Caco-2 (cell line): ENCODE data around the gene ZNF165. TPM values are rescaled to one million over a fixed set of nuclear protein-coding genes. Genes with fewer than 3 reads are reported as not detected.

Experiments used
- BruUV-seq: library from RNA; stranded (reverse); fragments of 400-500 nt; replicated peaks from 2 replicates; lab custom pipeline; 2021; lab: Mats Ljungman, UMichigan
- CTCF ChIA-PET: fragments of 300-600 bp; sonication (Branson Sonifier 250); formaldehyde crosslinking; loops from one replicate; lab custom pipeline; 2022; ENCODE audit warnings: antibody characterized with exemption; lab: Charles Lee
- POLR2A ChIA-PET: fragments of 300-600 bp; sonication (Branson Sonifier 250); formaldehyde crosslinking; loops from one replicate; lab custom pipeline; 2022; ENCODE audit warnings: antibody characterized with exemption; lab: Charles Lee
- DNase-seq, 2 experiments: peaks; one replicate each; pipeline versions ENCODE4 v3.0.0 to v3.0.0-alpha.2; 2020 to 2022
- H3K27me3 ChIP-seq: replicated peaks from 2 replicates; pipeline ENCODE4 v1.6.0; 2011; ENCODE audit warnings: low read length; ENCODE audit not compliant: control insufficient read depth, insufficient read depth
- H3K36me3 ChIP-seq: 2 replicates; pipeline ENCODE4 v1.5.1; 2011; ENCODE audit warnings: low read length; ENCODE audit not compliant: control insufficient read depth, insufficient read depth
- H3K4me1 ChIP-seq: fragments of 250-450 bp; sonication (Bioruptor Pico); 2 replicates; pipeline ENCODE4 v1.5.1; 2020; ENCODE audit warnings: mild to moderate bottlenecking
- H3K4me3 ChIP-seq: 2 replicates; pipeline ENCODE4 v1.5.1; 2011; ENCODE audit warnings: low read depth, mild to moderate bottlenecking, control low read depth, low read length
- H3K9me3 ChIP-seq: fragments of 250-450 bp; sonication (Bioruptor Pico); 2 replicates; pipeline ENCODE4 v1.5.1; 2020; ENCODE audit warnings: mild to moderate bottlenecking, moderate library complexity
- H3K27ac Mint-ChIP-seq: one replicate; pipeline ENCODE4 v1.8.0; 2022; ENCODE audit warnings: mixed read lengths; ENCODE audit not compliant: unreplicated experiment
- H3K27me3 Mint-ChIP-seq: one replicate; pipeline ENCODE4 v1.8.0; 2022; ENCODE audit warnings: mixed read lengths; ENCODE audit not compliant: insufficient read depth, unreplicated experiment
- H3K36me3 Mint-ChIP-seq: one replicate; pipeline ENCODE4 v1.8.0; 2022; ENCODE audit warnings: mild to moderate bottlenecking, mixed read lengths; ENCODE audit not compliant: insufficient read depth, unreplicated experiment
- H3K4me1 Mint-ChIP-seq: one replicate; pipeline ENCODE4 v1.8.0; 2022; ENCODE audit warnings: low read depth, mixed read lengths; ENCODE audit not compliant: unreplicated experiment
- H3K4me3 Mint-ChIP-seq: one replicate; pipeline ENCODE4 v1.8.0; 2022; ENCODE audit warnings: mild to moderate bottlenecking, moderate library complexity, mixed read lengths; ENCODE audit not compliant: unreplicated experiment
- H3K9me3 Mint-ChIP-seq: one replicate; pipeline ENCODE4 v1.8.0; 2022; ENCODE audit warnings: mixed read lengths; ENCODE audit not compliant: unreplicated experiment
- intact Hi-C: fragments of 100-400 bp; cut with micrococcal nuclease; formaldehyde crosslinking; loops from one replicate; pipeline ENCODE4 v1.10.0; 2022; ENCODE audit not compliant: unreplicated experiment
- total RNA-seq: library from RNA; stranded (reverse); gene quantifications from 2 replicates; pipeline ENCODE4 v1.2.3, GENCODE V29; 2022
- TF ChIP-seq, protein P1 (sequence below), 2 experiments: fragments of 200-600 bp in 1 of 2; IDR thresholded peaks; 1 replicate in 1 of 2; 2 replicates in 1 of 2; pipeline versions ENCODE4 v1.5.1 to v1.8.0; 2011 to 2022; ENCODE audit warnings: antibody characterized with exemption in 1 of 2, control low read depth in 1 of 2, inconsistent platforms in 1 of 2, low read depth in 1 of 2, low read length in 1 of 2, mild to moderate bottlenecking in 1 of 2, moderate library complexity in 1 of 2; ENCODE audit not compliant: insufficient read depth in 1 of 2, severe bottlenecking in 1 of 2, unreplicated experiment in 1 of 2

ZNF165 gene
- total RNA-seq, 1 experiment from 2014 or later, result 9.2 TPM

DNA sequence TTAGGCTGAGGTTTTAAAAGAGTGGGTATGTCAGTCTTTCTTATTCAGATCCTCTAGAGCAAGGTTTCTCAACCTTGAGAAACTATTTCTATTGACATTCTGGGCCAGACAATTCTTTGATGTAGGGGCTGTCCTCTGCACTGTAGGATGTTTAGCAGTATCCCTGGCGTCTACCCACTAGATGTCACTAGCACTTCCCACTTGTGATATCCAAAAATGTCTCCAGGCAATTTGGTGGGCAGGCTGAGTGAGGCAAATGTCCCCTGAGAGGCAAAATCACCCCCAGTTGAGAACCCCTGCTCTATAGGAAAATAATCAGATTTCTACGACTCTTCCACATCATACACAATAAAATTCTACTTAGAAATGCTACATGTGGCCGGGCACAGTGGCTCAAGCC is 53.6 kb downstream of the ZNF165 start:
- Mint-ChIP-seq H3K27ac (no peak overlapping the region), H3K4me3 (no peak overlapping the region), H3K36me3 (peaks cover 12% of the 10 kb centered on the region), H3K9me3 (no peaks in the 10 kb centered on the region), H3K27me3 (no peaks in the 10 kb centered on the region), H3K4me1 (peaks cover 13% of the 10 kb centered on the region)
- intact Hi-C loops, result loop anchor here (1.0 kb wide), 2 partner anchors 222 to 249 kb away; no protein-coding TSS in a partner anchor
- H3K4me1 ChIP-seq, result peaks cover 6% of the 10 kb centered on the region; the same call in 1 of the 2 replicates
- BruUV-seq, result no TSS peak
- H3K36me3 ChIP-seq, result no peaks in the 10 kb centered on the region
- ChIA-PET CTCF (no interaction called here), POLR2A (no interaction called here)
- H3K27me3 ChIP-seq, result no peaks in the 10 kb centered on the region
- no peak overlapping the region for H3K4me3 ChIP-seq
- TF ChIP-seq, protein P1, sequence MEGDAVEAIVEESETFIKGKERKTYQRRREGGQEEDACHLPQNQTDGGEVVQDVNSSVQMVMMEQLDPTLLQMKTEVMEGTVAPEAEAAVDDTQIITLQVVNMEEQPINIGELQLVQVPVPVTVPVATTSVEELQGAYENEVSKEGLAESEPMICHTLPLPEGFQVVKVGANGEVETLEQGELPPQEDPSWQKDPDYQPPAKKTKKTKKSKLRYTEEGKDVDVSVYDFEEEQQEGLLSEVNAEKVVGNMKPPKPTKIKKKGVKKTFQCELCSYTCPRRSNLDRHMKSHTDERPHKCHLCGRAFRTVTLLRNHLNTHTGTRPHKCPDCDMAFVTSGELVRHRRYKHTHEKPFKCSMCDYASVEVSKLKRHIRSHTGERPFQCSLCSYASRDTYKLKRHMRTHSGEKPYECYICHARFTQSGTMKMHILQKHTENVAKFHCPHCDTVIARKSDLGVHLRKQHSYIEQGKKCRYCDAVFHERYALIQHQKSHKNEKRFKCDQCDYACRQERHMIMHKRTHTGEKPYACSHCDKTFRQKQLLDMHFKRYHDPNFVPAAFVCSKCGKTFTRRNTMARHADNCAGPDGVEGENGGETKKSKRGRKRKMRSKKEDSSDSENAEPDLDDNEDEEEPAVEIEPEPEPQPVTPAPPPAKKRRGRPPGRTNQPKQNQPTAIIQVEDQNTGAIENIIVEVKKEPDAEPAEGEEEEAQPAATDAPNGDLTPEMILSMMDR (IDR thresholded peaks at IDR 0.05; ENCODE audit: insufficient read depth in 1 of 2, low read depth in 1 of 2, low read length in 1 of 2, severe bottlenecking in 1 of 2, unreplicated experiment in 1 of 2), result peak; percentile 31 to 50
- peak in 1 of 2 experiments; percentile 42 for DNase-seq
- H3K9me3 ChIP-seq, result no peaks in the 10 kb centered on the region

DNA sequence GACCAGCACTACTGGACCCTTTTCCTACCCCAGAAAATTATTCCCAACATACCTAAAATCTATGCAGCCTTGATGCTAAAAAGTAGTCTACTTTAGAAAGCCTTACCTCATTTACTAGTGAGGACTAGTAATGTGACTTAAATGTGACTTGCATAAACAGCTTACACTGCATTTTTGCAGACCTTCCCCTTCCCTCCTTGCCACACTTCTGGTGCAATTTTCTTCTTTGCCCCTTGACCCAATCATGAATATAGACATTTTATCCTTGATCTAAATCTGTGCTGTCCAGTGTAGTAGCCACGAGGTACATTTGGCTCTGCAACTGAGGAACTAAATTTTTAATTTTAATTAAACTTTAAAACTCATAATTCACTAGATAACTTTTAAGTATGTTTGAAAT is 54.3 kb downstream of the ZNF165 start:
- peaks cover 12% of the 10 kb centered on the region for H3K36me3 Mint-ChIP-seq
- POLR2A ChIA-PET, result no interaction called here
- CTCF ChIA-PET, result no interaction called here
- no peaks in the 10 kb centered on the region for H3K9me3 Mint-ChIP-seq
- no peaks in the 10 kb centered on the region for H3K9me3 ChIP-seq
- H3K4me1 ChIP-seq, result peaks cover 6% of the 10 kb centered on the region; the same call in 1 of the 2 replicates
- no peaks in the 10 kb centered on the region for H3K27me3 Mint-ChIP-seq
- H3K27ac Mint-ChIP-seq, result no peak overlapping the region
- intact Hi-C loops, result loop anchor here (1.0 kb wide), 2 partner anchors 222 to 249 kb away; no protein-coding TSS in a partner anchor
- H3K4me3 Mint-ChIP-seq, result no peak overlapping the region
- TF ChIP-seq, protein P1 (IDR thresholded peaks at IDR 0.05; ENCODE audit: insufficient read depth in 1 of 2, low read depth in 1 of 2, low read length in 1 of 2, severe bottlenecking in 1 of 2, unreplicated experiment in 1 of 2), result no peak
- H3K4me3 ChIP-seq, result no peak overlapping the region
- no peak for DNase-seq
- no peaks in the 10 kb centered on the region for H3K36me3 ChIP-seq
- no peaks in the 10 kb centered on the region for H3K27me3 ChIP-seq
- H3K4me1 Mint-ChIP-seq, result peaks cover 13% of the 10 kb centered on the region
- BruUV-seq, result no TSS peak

DNA sequence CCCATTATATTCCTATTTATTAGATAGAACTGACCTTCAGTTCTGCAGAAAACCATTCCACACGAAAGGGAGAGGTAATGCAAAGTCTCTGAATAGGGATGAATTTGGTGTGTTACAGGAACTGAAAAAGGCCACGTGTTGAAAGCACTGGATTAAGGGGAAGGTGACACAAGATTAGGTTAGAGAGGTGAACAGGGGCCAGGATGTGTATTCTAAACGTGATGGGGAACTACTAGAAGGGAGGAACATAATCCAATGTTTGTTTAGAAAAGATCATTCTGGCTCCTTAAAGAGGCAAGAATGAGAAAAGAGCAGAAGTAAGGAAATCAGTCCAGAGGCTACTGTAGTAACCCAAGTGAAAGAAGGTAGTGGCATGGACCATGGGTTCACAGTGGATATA is 55.0 kb downstream of the ZNF165 start:
- no peak for DNase-seq
- H3K27ac Mint-ChIP-seq, result no peak overlapping the region
- peak overlapping the region; percentile 96 for H3K4me3 Mint-ChIP-seq
- ChIA-PET POLR2A (no interaction called here), CTCF (no interaction called here)
- Histone ChIP-seq H3K4me3 (no peak overlapping the region), H3K9me3 (no peaks in the 10 kb centered on the region), H3K36me3 (no peaks in the 10 kb centered on the region), H3K4me1 (peaks cover 6% of the 10 kb centered on the region; the same call in 1 of the 2 replicates), H3K27me3 (no peaks in the 10 kb centered on the region)
- intact Hi-C loops, result no loop called here
- H3K9me3 Mint-ChIP-seq, result no peaks in the 10 kb centered on the region
- BruUV-seq, result no TSS peak
- H3K27me3 Mint-ChIP-seq, result no peaks in the 10 kb centered on the region
- H3K36me3 Mint-ChIP-seq, result peaks cover 12% of the 10 kb centered on the region
- TF ChIP-seq, protein P1 (IDR thresholded peaks at IDR 0.05; ENCODE audit: insufficient read depth in 1 of 2, low read depth in 1 of 2, low read length in 1 of 2, severe bottlenecking in 1 of 2, unreplicated experiment in 1 of 2), result no peak
- H3K4me1 Mint-ChIP-seq, result peaks cover 13% of the 10 kb centered on the region
